ENCODE measurements around the gene OTOG.

GRCh38 chr11:17517186-17517585, 29.9 kb upstream of the OTOG start:
- TF ChIP-seq CTCF (IDR thresholded peaks at IDR 0.05; ENCODE audit: insufficient read depth, low read length, poor library complexity, severe bottlenecking) (no peak), EZH2phosphoT487 (conservative IDR thresholded peaks at IDR 0.05; ENCODE audit: low read length) (no peak)

All from SU-DHL-6 (cell line).